Right lobe of liver (tissue), 6 donors: Measurements from ENCODE around the gene UTP25. TPM values are rescaled to one million over a fixed set of nuclear protein-coding genes. Genes with fewer than 3 reads are reported as not detected.
"Not testable (repeated sequence)": the region's sequence is repeated elsewhere in the genome, so short reads cannot be mapped to it uniquely, and the experiment has no call there.

Source experiments
- ATAC-seq, 4 donors: fragments of 200-7000 bp; cut with Tn5 transposase; one replicate each; pipeline ENCODE4 v1.9.1; 2020; ENCODE audit warnings: mild to moderate bottlenecking in 4 of 4, moderate library complexity in 4 of 4
- DNase-seq, 3 donors: peaks; one replicate each; pipeline ENCODE4 v3.0.0-alpha.2; 2020
- H3K27ac ChIP-seq, 3 donors: fragments of 200-600 bp; one replicate each; pipeline ENCODE4 v1.8.0; 2022
- H3K27me3 ChIP-seq, 2 donors: fragments of 200-600 bp; one replicate each; pipeline ENCODE4 v1.8.0; 2022
- H3K36me3 ChIP-seq, 4 donors: fragments of 200-600 bp; sonication (generic) in 1 of 4; one replicate each; pipeline versions ENCODE4 v1.5.1 to v1.8.0; 2017 to 2022; ENCODE audit warnings: control low read depth in 1 of 4
- H3K4me1 ChIP-seq, 4 donors: fragments of 200-600 bp; sonication (generic) in 1 of 4; one replicate each; pipeline versions ENCODE4 v1.5.1 to v1.8.0; 2017 to 2022; ENCODE audit warnings: control low read depth in 1 of 4
- H3K4me3 ChIP-seq, 3 donors: fragments of 200-600 bp; one replicate each; pipeline ENCODE4 v1.8.0; 2022
- H3K9me3 ChIP-seq, 4 donors: fragments of 200-600 bp; sonication (generic) in 1 of 4; one replicate each; pipeline versions ENCODE4 v1.5.1 to v1.8.0; 2017 to 2022; ENCODE audit warnings: control low read depth in 1 of 4
- POLR2A ChIP-seq: fragments of 450-650 bp; IDR thresholded peaks from one replicate; pipeline ENCODE4 v1.6.1; 2017; ENCODE audit warnings: antibody characterized with exemption, mild to moderate bottlenecking
- WGBS: methylation state at CpG from one replicate; pipeline ENCODE4 v1.1.6; 2018; ENCODE audit warnings: low coverage, low lambda C conversion rate; ENCODE audit not compliant: insufficient coverage; ENCODE audit errors: missing lambda C conversion rate; 5-methylcytosine and 5-hydroxymethylcytosine counted together
- intact Hi-C, 2 donors: fragments of 100-400 bp; cut with DNase I; formaldehyde crosslinking; loops; one replicate each; pipeline versions ENCODE4 v1.11.2 to v1.14.1; 2022
- total RNA-seq, 6 experiments: library from RNA; depleted of rRNA in 2 of 6; stranded (reverse); fragments of >200 nt in 2 of 6; fragmentation: NEBNext Ultra II Directional in 3 of 6; extraction: Animal tissue kit (Norgen Biotek cat#: 25700) in 3 of 6; gene quantifications; one replicate each; pipeline versions ENCODE4 v1.1.0 to v1.2.4, GENCODE V29; 2016 to 2023
- TF ChIP-seq, protein P1 (sequence below), 4 donors: fragments of 200-600 bp in 3 of 4; fragments of 450-650 bp in 1 of 4; IDR thresholded peaks; one replicate each; pipeline versions ENCODE4 v1.5.1 to v1.8.0; 2016 to 2022; ENCODE audit warnings: antibody characterized with exemption in 4 of 4, mild to moderate bottlenecking in 2 of 4
- donor health status: DM: no; HTN: yes; CAD: no.
- donor health status: DM: no; HTN: no; CAD: no.
- donor health status: DM: no; HTN: no; CAD: no.
- donor health status: DM: no; HTN: yes; CAD: no.
- donor health status: DM: no; HTN: yes; CAD: no.

The UTP25 gene
- total RNA-seq, 6 experiments from 2014 or later: 4.6 to 10.0 (median 6.4) TPM

DNA sequence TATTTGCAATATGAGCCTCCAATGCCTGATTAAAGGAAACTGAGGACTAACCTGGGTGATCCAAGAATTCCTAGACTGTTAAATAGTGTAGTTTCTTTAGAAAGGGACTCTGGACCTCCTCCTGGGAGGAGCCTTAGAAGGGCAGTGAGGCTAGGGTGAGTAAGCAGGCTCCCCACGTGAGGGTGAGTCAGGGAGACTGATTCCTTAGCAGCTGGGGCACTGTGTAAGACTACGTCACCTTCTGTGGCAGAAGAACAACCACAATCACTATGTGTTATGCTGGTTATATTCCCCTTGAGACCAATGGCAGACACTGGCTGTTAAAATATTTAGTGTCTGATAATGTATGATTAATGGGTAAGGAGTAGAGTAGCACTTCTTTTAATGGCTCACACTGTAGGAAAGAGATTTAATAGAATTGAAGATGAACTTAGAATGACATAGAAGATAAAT lies 56.9 kb downstream of the UTP25 start:
- H3K4me3 ChIP-seq: no peak overlapping the region
- no peak for DNase-seq
- H3K36me3 ChIP-seq: no peaks in the 10 kb centered on the region
- TF ChIP-seq, protein P1, sequence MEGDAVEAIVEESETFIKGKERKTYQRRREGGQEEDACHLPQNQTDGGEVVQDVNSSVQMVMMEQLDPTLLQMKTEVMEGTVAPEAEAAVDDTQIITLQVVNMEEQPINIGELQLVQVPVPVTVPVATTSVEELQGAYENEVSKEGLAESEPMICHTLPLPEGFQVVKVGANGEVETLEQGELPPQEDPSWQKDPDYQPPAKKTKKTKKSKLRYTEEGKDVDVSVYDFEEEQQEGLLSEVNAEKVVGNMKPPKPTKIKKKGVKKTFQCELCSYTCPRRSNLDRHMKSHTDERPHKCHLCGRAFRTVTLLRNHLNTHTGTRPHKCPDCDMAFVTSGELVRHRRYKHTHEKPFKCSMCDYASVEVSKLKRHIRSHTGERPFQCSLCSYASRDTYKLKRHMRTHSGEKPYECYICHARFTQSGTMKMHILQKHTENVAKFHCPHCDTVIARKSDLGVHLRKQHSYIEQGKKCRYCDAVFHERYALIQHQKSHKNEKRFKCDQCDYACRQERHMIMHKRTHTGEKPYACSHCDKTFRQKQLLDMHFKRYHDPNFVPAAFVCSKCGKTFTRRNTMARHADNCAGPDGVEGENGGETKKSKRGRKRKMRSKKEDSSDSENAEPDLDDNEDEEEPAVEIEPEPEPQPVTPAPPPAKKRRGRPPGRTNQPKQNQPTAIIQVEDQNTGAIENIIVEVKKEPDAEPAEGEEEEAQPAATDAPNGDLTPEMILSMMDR (IDR thresholded peaks at IDR 0.05): no peak
- no peak for TF ChIP-seq POLR2A
- H3K9me3 ChIP-seq: no peaks in the 10 kb centered on the region
- H3K4me1 ChIP-seq: no peaks in the 10 kb centered on the region
- no peak overlapping the region for H3K27ac ChIP-seq
- intact Hi-C loops: no loop called here
- peak in 1 of 4 donors; percentile 53 for ATAC-seq
- H3K27me3 ChIP-seq: no peaks in the 10 kb centered on the region
- 22% methylated on average over 1 of the region's 2 CpGs for WGBS

DNA sequence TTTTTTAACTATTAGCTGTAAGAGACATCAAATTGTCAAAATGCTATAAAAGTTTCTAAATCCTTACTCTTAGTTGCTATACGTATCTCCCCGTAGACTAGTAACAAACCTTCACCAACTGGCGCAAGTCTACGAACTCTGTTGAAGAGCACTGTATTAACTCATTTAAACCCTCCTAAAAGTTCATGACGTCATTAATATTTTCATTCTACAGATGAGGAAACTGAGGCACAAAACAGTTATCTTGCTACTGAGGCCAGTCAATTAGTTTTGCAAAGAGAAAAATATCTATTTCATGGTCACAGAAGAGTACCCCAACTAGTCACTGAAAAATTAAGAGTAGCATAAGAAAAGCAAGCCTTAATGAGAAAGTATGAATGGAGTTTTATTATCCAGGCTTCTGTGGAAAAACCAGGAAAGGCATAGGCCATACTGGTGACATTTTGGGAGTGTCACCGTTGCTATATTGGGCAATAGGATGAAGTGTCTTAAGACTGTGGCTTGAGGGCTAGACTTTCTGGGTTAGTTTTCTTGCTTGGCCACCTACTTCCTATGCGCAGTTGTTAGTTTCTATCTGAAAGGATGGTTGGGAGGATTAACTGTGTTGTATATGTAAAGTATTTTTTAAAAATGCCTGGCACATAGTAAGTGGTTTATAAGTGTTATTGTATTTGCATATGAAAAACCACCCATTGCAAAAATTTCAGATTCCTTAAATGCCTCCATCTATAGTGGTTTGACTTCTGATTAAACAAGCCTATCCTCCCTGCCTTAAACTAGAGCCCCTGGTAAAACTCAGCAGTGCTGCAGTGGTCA lies 57.8 kb downstream of the UTP25 start:
- H3K27me3 ChIP-seq: no peaks in the 10 kb centered on the region
- intact Hi-C loops: no loop called here
- no peaks in the 10 kb centered on the region for H3K4me1 ChIP-seq
- 78% methylated on average over 7 of the region's 7 CpGs for WGBS
- ATAC-seq (no peak), DNase-seq (no peak)
- no peaks in the 10 kb centered on the region for H3K36me3 ChIP-seq
- no peak overlapping the region for H3K27ac ChIP-seq
- no peaks in the 10 kb centered on the region for H3K9me3 ChIP-seq
- TF ChIP-seq, protein P1 (IDR thresholded peaks at IDR 0.05): no peak
- TF ChIP-seq POLR2A: no peak
- H3K4me3 ChIP-seq: no peak overlapping the region

DNA sequence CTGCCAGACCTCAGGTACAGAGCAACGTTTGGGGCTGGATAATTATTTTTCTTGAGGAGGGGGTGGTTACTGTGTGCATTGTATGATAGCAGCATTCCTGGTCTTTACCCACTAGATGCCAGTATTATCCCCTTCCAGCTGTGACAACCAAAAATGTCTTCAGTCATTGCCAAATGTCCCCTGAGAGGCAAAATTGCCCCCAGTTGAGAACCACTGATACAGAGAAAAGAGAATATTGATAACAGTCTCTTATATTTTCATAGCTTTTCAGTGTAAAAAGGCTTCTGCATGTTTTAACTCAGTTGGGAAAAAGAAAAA lies 58.4 kb downstream of the UTP25 start:
- Histone ChIP-seq H3K4me1 (no peaks in the 10 kb centered on the region), H3K4me3 (no peak overlapping the region), H3K27me3 (no peaks in the 10 kb centered on the region), H3K36me3 (no peaks in the 10 kb centered on the region), H3K9me3 (no peaks in the 10 kb centered on the region), H3K27ac (no peak overlapping the region)
- intact Hi-C loops: no loop called here
- no peak for ATAC-seq
- WGBS: 0% methylated on average over 1 of the region's 1 CpG
- DNase-seq: no peak
- TF ChIP-seq POLR2A: no peak
- TF ChIP-seq, protein P1 (IDR thresholded peaks at IDR 0.05): no peak

DNA sequence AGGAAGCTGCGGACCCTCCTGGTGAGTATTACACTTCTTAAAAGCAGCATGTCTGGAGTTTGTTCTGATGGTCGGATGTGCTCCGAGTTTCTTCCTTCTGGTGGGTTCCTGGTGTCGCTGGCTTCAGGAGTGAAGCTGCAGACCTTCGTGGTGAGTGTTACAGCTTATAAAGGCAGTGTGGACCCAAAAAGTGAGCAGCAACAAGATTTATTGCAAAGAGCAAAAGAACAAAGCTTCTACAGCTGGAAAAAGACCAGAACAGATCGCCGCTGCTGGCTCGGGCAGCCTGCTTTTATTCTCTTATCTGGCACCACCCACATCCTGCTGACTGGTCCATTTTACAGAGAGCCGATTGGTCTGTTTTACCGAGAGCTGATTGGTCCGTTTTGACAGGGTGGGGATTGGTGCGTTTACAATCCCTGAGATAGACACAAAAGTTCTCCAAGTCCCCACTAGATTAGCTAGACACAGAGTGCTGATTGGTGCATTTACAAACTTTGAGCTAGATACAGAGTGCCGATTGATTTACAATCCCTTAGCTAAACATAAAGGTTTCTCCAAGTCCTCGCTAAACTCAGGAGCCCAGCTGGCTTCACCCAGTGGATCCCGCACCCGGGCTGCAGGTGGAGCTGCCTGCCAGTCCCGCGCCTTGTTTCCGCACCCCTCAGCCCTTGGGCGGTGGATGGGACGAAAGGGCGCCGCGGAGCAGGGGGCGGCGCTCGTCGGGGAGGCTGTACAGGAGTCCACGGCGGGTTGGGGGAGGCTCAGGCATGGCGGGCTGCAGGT lies 60.7 kb downstream of the UTP25 start:
- ATAC-seq, H3K4me1 ChIP-seq, H3K27me3 ChIP-seq, H3K27ac ChIP-seq, H3K4me3 ChIP-seq, H3K9me3 ChIP-seq, DNase-seq, H3K36me3 ChIP-seq, intact Hi-C loops: not testable (repeated sequence)
- 77% methylated on average over 16 of the region's 31 CpGs for WGBS

DNA sequence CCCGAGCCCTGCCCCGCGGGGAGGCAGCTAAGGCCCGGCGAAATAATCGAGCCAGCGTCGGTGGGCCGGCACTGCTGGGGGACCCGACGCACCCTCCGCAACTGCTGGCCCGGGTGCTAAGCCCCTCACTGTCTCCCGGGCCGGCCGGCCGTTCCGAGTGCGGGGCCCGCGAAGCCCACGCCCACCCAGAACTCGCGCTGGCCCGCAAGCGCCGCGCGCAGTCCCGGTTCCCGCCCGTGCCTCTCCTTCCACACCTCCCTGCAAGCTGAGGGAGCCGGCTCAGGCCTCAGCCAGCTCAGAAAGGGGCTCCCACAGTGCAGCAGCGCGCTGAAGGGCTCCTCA lies 61.3 kb downstream of the UTP25 start:
- H3K36me3 ChIP-seq: no peaks in the 10 kb centered on the region
- 96% methylated on average over 5 of the region's 35 CpGs for WGBS
- intact Hi-C loops: no loop called here
- ATAC-seq (no peak), DNase-seq (no peak)
- no peaks in the 10 kb centered on the region for H3K27me3 ChIP-seq
- no peak overlapping the region for H3K27ac ChIP-seq
- no peak for TF ChIP-seq POLR2A
- TF ChIP-seq, protein P1 (IDR thresholded peaks at IDR 0.05): no peak
- no peaks in the 10 kb centered on the region for H3K4me1 ChIP-seq
- H3K4me3 ChIP-seq: no peak overlapping the region
- H3K9me3 ChIP-seq: no peaks in the 10 kb centered on the region
